ENCODE measurements around the gene DST. TPM values are rescaled to one million over a fixed set of nuclear protein-coding genes. Genes with fewer than 3 reads are reported as not detected.

Gene DST
- total RNA-seq, 2 experiments from 2014 or later, result 5.7 to 5.9 TPM

DNA sequence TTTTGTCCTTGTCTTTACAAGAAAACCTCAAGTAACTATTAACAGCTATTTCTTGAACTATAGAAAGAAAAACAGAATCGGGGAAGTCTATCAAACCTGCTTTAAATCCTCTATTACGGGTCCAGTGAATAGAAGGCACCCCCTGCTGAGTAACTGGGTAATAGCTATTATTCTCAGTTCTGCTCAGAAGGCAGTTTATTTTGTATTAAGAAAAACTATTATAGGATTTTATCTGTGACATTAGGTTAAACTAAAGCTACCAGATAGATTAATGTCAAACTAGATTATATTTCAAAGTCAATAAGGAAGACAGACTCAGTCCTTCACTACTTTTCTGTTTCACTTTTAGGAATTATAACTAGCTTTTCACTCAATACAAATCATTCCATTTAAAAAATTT is 93.7 kb downstream of the DST start:
- Mint-ChIP-seq H3K9me3 (no peaks in the 10 kb centered on the region), H3K36me3 (ENCODE audit: low read depth) (no peaks in the 10 kb centered on the region), H3K4me1 (ENCODE audit: low read depth) (no peaks in the 10 kb centered on the region), H3K27me3 (no peaks in the 10 kb centered on the region), H3K4me3 (no peak overlapping the region), H3K27ac (no peak overlapping the region)
- Histone ChIP-seq H3K4me3 (ENCODE audit: low read length) (no peak overlapping the region), H3K36me3 (ENCODE audit: insufficient read depth, low read length) (no peaks in the 10 kb centered on the region), H3K27me3 (ENCODE audit: control insufficient read depth in 1 of 2, insufficient read depth in 2 of 2, low read length in 2 of 2) (no peaks in the 10 kb centered on the region), H3K9me3 (ENCODE audit: control insufficient read depth in 1 of 2, insufficient read depth in 1 of 2, low read length in 2 of 2) (no peaks in the 10 kb centered on the region), H3K27ac (ENCODE audit: low read depth in 1 of 2, low read length in 2 of 2) (no peak overlapping the region), H3K4me1 (ENCODE audit: insufficient read depth, low read length) (no peaks in the 10 kb centered on the region)
- DNase-seq (no peak), ATAC-seq (ENCODE audit: poor library complexity) (no peak)
- CTCF ChIA-PET, result interaction anchor here (1.1 to 1.6 kb wide), 2 partner anchors 10 to 21 kb away, joined by 3 to 5 read pairs; no protein-coding TSS in a partner anchor
- TF ChIP-seq, protein P1, sequence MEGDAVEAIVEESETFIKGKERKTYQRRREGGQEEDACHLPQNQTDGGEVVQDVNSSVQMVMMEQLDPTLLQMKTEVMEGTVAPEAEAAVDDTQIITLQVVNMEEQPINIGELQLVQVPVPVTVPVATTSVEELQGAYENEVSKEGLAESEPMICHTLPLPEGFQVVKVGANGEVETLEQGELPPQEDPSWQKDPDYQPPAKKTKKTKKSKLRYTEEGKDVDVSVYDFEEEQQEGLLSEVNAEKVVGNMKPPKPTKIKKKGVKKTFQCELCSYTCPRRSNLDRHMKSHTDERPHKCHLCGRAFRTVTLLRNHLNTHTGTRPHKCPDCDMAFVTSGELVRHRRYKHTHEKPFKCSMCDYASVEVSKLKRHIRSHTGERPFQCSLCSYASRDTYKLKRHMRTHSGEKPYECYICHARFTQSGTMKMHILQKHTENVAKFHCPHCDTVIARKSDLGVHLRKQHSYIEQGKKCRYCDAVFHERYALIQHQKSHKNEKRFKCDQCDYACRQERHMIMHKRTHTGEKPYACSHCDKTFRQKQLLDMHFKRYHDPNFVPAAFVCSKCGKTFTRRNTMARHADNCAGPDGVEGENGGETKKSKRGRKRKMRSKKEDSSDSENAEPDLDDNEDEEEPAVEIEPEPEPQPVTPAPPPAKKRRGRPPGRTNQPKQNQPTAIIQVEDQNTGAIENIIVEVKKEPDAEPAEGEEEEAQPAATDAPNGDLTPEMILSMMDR (IDR thresholded peaks at IDR 0.05), result no peak
- POLR2A ChIA-PET, result no interaction called here
- intact Hi-C loops (cut with DNase I, micrococcal nuclease), result no loop called here

DNA sequence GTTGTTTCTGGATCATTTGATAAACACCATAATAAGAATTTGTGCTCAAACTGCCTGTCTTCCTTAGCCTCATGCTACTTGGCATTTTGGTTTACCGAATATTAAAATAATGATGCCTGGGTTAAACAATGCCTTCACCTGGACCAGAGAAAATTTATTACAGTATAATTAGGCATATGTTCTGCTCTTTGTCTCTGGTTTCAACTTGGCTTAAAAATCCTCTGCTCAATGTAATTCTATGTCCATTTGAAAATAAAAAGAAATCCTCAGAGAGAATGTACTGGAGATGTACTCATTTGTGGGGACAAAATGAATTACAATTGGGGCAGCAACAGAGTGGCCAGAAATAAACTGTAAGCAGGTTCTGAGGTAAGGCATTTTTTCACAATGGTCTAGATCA is 95.0 kb downstream of the DST start:
- Histone ChIP-seq H3K27ac (ENCODE audit: low read depth in 1 of 2, low read length in 2 of 2) (no peak overlapping the region), H3K27me3 (ENCODE audit: control insufficient read depth in 1 of 2, insufficient read depth in 2 of 2, low read length in 2 of 2) (no peaks in the 10 kb centered on the region), H3K4me1 (ENCODE audit: insufficient read depth, low read length) (peaks cover under 1% of the 10 kb centered on the region), H3K4me3 (ENCODE audit: low read length) (no peak overlapping the region), H3K9me3 (ENCODE audit: control insufficient read depth in 1 of 2, insufficient read depth in 1 of 2, low read length in 2 of 2) (no peaks in the 10 kb centered on the region), H3K36me3 (ENCODE audit: insufficient read depth, low read length) (no peaks in the 10 kb centered on the region)
- ChIA-PET CTCF (interaction anchor here (1.1 to 1.2 kb wide), 2 partner anchors 23 to 36 kb away, joined by 3 read pairs; no protein-coding TSS in a partner anchor), POLR2A (no interaction called here)
- no peak for ATAC-seq (ENCODE audit: poor library complexity)
- intact Hi-C loops (cut with DNase I, micrococcal nuclease), result no loop called here
- no peak for DNase-seq
- H3K9me3 Mint-ChIP-seq, result no peaks in the 10 kb centered on the region
- no peak overlapping the region for H3K4me3 Mint-ChIP-seq
- H3K27me3 Mint-ChIP-seq, result no peaks in the 10 kb centered on the region
- no peaks in the 10 kb centered on the region for H3K4me1 Mint-ChIP-seq (ENCODE audit: low read depth)
- no peak overlapping the region for H3K27ac Mint-ChIP-seq
- H3K36me3 Mint-ChIP-seq (ENCODE audit: low read depth), result no peaks in the 10 kb centered on the region
- TF ChIP-seq, protein P1 (IDR thresholded peaks at IDR 0.05), result no peak

DNA sequence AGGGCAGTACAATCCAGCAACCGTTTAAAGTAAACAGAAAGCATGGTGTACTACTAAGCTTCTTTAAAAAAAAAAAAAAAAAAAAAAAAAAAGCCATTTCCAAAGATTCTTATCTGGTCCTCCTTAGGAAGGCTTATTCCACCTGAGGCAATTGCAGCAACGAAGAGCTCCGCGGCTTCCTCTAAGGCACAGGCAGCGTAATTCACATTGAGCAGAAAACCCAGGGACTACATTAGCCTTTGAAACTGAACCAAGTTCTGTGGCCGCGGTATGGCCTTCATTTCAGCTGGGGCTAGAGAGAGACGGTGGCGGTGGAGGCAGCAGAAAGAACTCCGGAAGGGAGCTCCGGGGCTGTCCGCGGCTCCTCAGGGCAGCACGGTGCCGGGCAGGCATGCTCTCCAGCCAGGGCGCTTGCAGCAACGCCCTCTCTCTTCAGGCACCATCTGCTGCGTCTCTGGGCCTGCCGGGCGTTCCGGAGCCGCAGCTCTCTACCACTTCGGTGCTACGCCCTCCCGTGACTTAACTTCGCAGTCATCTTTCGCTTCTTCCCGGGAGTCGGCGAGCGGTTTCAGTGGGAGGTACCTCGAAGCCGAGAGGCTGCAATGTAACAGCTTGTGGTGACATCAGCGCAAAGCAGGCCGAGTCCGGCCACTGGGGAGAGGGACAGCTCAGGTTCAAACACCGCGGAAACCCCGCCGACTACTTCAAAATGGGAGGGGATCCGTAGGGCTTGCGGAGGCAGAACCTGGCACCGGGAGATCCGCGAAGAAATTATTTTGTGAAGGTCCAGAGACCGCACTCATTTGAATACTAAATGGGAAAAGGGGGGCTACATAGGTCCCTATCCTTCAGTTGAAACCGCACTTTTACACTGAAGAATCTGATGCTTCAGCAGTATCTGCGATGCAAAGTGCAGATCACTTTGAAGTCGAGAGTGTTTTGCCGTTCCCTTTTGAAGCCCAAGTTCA is 100.0 kb downstream of the DST start:
- no peaks in the 10 kb centered on the region for H3K36me3 Mint-ChIP-seq (ENCODE audit: low read depth)
- CTCF ChIA-PET, result interaction anchor here (0.6 to 1.4 kb wide), 2 partner anchors 10 to 52 kb away, joined by 3 to 4 read pairs; no protein-coding TSS in a partner anchor
- Histone ChIP-seq H3K27me3 (ENCODE audit: control insufficient read depth in 1 of 2, insufficient read depth in 2 of 2, low read length in 2 of 2) (no peaks in the 10 kb centered on the region), H3K9me3 (ENCODE audit: control insufficient read depth in 1 of 2, insufficient read depth in 1 of 2, low read length in 2 of 2) (no peaks in the 10 kb centered on the region), H3K27ac (ENCODE audit: low read depth in 1 of 2, low read length in 2 of 2) (peak overlapping the region in 1 of 2 donors; percentile 9), H3K4me3 (ENCODE audit: low read length) (peak overlapping the region; percentile 64), H3K4me1 (ENCODE audit: insufficient read depth, low read length) (peaks cover 5% of the 10 kb centered on the region), H3K36me3 (ENCODE audit: insufficient read depth, low read length) (no peaks in the 10 kb centered on the region)
- DNase-seq (peak; percentile 21 to 81 (median 42)), ATAC-seq (ENCODE audit: poor library complexity) (peak; percentile 88)
- intact Hi-C loops (cut with DNase I, micrococcal nuclease), result no loop called here
- H3K4me1 Mint-ChIP-seq (ENCODE audit: low read depth), result no peaks in the 10 kb centered on the region
- POLR2A ChIA-PET, result interaction anchor here (0.7 to 1.5 kb wide), 4 partner anchors 9 to 774 kb away, joined by 4 read pairs; no protein-coding TSS in a partner anchor
- H3K9me3 Mint-ChIP-seq, result no peaks in the 10 kb centered on the region
- no peak overlapping the region for H3K27ac Mint-ChIP-seq
- TF ChIP-seq, protein P1 (IDR thresholded peaks at IDR 0.05), result no peak
- H3K27me3 Mint-ChIP-seq, result no peaks in the 10 kb centered on the region
- no peak overlapping the region for H3K4me3 Mint-ChIP-seq

Measured in CD4-positive, alpha-beta T cell (primary cell).